HEK293 (cell line): ENCODE results near the gene NCBP1.

Source experiments
- BCL11B ChIP-seq: fragments of 450-650 bp; formaldehyde crosslinking; IDR thresholded peaks from 2 replicates; pipeline ENCODE4 v1.5.1; 2016; ENCODE audit warnings: low read depth, missing biosample characterization, missing genetic modification characterization
- CTCF ChIP-seq: fragments of 450-650 bp; formaldehyde crosslinking; IDR thresholded peaks from 2 replicates; pipeline ENCODE4 v1.5.1; 2016; ENCODE audit warnings: missing biosample characterization, missing genetic modification characterization
- GFI1B ChIP-seq: fragments of 450-650 bp; formaldehyde crosslinking; IDR thresholded peaks from 2 replicates; pipeline ENCODE4 v1.5.1; 2016; ENCODE audit warnings: missing biosample characterization, missing genetic modification characterization
- GLI4 ChIP-seq: fragments of 450-650 bp; formaldehyde crosslinking; IDR thresholded peaks from 2 replicates; pipeline ENCODE4 v1.5.1; 2016; ENCODE audit warnings: missing biosample characterization, missing genetic modification characterization
- GLIS2 ChIP-seq: fragments of 450-650 bp; formaldehyde crosslinking; IDR thresholded peaks from 2 replicates; pipeline ENCODE4 v1.5.1; 2016; ENCODE audit warnings: missing biosample characterization, missing genetic modification characterization
- HOXA7 ChIP-seq: sonication (generic); formaldehyde crosslinking; IDR thresholded peaks from 2 replicates; pipeline ENCODE4 v1.8.1; 2022; ENCODE audit warnings: missing genetic modification reagents, borderline replicate concordance
- KLF16 ChIP-seq: fragments of 450-650 bp; formaldehyde crosslinking; IDR thresholded peaks from 2 replicates; pipeline ENCODE4 v1.5.1; 2017; ENCODE audit warnings: missing biosample characterization, missing genetic modification characterization
- SP7 ChIP-seq: fragments of 450-650 bp; formaldehyde crosslinking; IDR thresholded peaks from 2 replicates; pipeline ENCODE4 v1.5.1; 2016; ENCODE audit warnings: missing biosample characterization, missing genetic modification characterization
- WT1 ChIP-seq: fragments of 450-650 bp; formaldehyde crosslinking; IDR thresholded peaks from 2 replicates; pipeline ENCODE4 v1.5.1; 2016; ENCODE audit warnings: missing biosample characterization, missing genetic modification characterization
- ZBTB1 ChIP-seq: fragments of 450-650 bp; formaldehyde crosslinking; IDR thresholded peaks from 2 replicates; pipeline ENCODE4 v1.5.1; 2016; ENCODE audit warnings: missing biosample characterization, missing genetic modification characterization
- ZBTB7A ChIP-seq: fragments of 450-650 bp; formaldehyde crosslinking; IDR thresholded peaks from 2 replicates; pipeline ENCODE4 v1.5.1; 2016; ENCODE audit warnings: low read depth, missing biosample characterization, missing genetic modification characterization
- ZNF140 ChIP-seq: fragments of 450-650 bp; formaldehyde crosslinking; IDR thresholded peaks from 2 replicates; pipeline ENCODE4 v1.5.1; 2016; ENCODE audit warnings: missing biosample characterization, missing genetic modification characterization
- ZNF350 ChIP-seq: fragments of 450-650 bp; formaldehyde crosslinking; IDR thresholded peaks from 2 replicates; pipeline ENCODE4 v1.5.0; 2017; ENCODE audit warnings: missing biosample characterization, mild to moderate bottlenecking, missing genetic modification characterization
- ZNF48 ChIP-seq: fragments of 450-650 bp; formaldehyde crosslinking; IDR thresholded peaks from 2 replicates; pipeline ENCODE4 v1.5.1; 2016; ENCODE audit warnings: missing biosample characterization, missing genetic modification characterization
- ZNF518A ChIP-seq: fragments of 450-650 bp; formaldehyde crosslinking; conservative IDR thresholded peaks from 2 replicates; pipeline ENCODE4 v1.5.1; 2016; ENCODE audit warnings: low read depth, missing biosample characterization, missing genetic modification characterization
- ZNF521 ChIP-seq: fragments of 450-650 bp; formaldehyde crosslinking; IDR thresholded peaks from 2 replicates; pipeline ENCODE4 v1.5.1; 2017; ENCODE audit warnings: missing biosample characterization, mild to moderate bottlenecking, missing genetic modification characterization
- ZNF529 ChIP-seq: fragments of 450-650 bp; formaldehyde crosslinking; IDR thresholded peaks from 2 replicates; pipeline ENCODE4 v1.5.1; 2017; ENCODE audit warnings: missing genetic modification characterization, missing biosample characterization; ENCODE audit not compliant: insufficient replicate concordance
- ZNF548 ChIP-seq: fragments of 450-650 bp; formaldehyde crosslinking; IDR thresholded peaks from 2 replicates; pipeline ENCODE4 v1.5.1; 2016; ENCODE audit warnings: missing biosample characterization, missing genetic modification characterization
- ZNF600 ChIP-seq: fragments of 450-650 bp; formaldehyde crosslinking; IDR thresholded peaks from 2 replicates; pipeline ENCODE4 v1.5.1; 2016; ENCODE audit warnings: missing biosample characterization, missing genetic modification characterization
- ZNF629 ChIP-seq: fragments of 450-650 bp; formaldehyde crosslinking; IDR thresholded peaks from 2 replicates; pipeline ENCODE4 v1.5.1; 2017; ENCODE audit warnings: missing biosample characterization, missing genetic modification characterization
- ZNF654 ChIP-seq: fragments of 450-650 bp; formaldehyde crosslinking; IDR thresholded peaks from 2 replicates; pipeline ENCODE4 v1.5.1; 2016; ENCODE audit warnings: low read depth, missing biosample characterization, missing genetic modification characterization
- ZNF658 ChIP-seq: fragments of 450-650 bp; formaldehyde crosslinking; IDR thresholded peaks from 2 replicates; pipeline ENCODE4; 2016; ENCODE audit warnings: missing biosample characterization, missing genetic modification characterization
- ZNF670 ChIP-seq: fragments of 450-650 bp; formaldehyde crosslinking; IDR thresholded peaks from 2 replicates; pipeline ENCODE4 v1.5.1; 2016; ENCODE audit warnings: missing biosample characterization, missing genetic modification characterization, low read depth
- ZNF677 ChIP-seq: fragments of 450-650 bp; IDR thresholded peaks from 2 replicates; pipeline ENCODE4 v1.5.0; 2018; ENCODE audit warnings: missing biosample characterization, mild to moderate bottlenecking, missing genetic modification characterization, moderate library complexity
- ZNF791 ChIP-seq: fragments of 450-650 bp; formaldehyde crosslinking; IDR thresholded peaks from 2 replicates; pipeline ENCODE4 v1.5.1; 2016; ENCODE audit warnings: missing biosample characterization, missing genetic modification characterization
- ZXDB ChIP-seq: fragments of 450-650 bp; formaldehyde crosslinking; IDR thresholded peaks from 2 replicates; pipeline ENCODE4 v1.5.1; 2016; ENCODE audit warnings: missing biosample characterization, missing genetic modification characterization
- TF ChIP-seq, protein P1 (sequence below): fragments of 450-650 bp; formaldehyde crosslinking; IDR thresholded peaks from 2 replicates; pipeline ENCODE4 v1.5.1; 2017; ENCODE audit warnings: missing biosample characterization, missing genetic modification characterization
- TF ChIP-seq, protein P2 (sequence below): fragments of 450-650 bp; formaldehyde crosslinking; IDR thresholded peaks from 2 replicates; pipeline ENCODE4 v1.5.1; 2016; ENCODE audit warnings: missing biosample characterization, missing genetic modification characterization
- TF ChIP-seq, protein P3 (sequence below): fragments of 450-650 bp; formaldehyde crosslinking; IDR thresholded peaks from 2 replicates; pipeline ENCODE4 v1.5.1; 2016; ENCODE audit warnings: missing biosample characterization, missing genetic modification characterization, low read depth

The NCBP1 gene

GRCh38 chr9:97598461-97599288 is 34.9 kb upstream of the NCBP1 start (continued):
- TF ChIP-seq GLI4 (tag by site-specific recombination): no peak
- no peak for TF ChIP-seq ZNF791 (tag by site-specific recombination)
- TF ChIP-seq BCL11B (tag by site-specific recombination): no peak
- no peak for TF ChIP-seq ZNF48 (tag by site-specific recombination)
- peak; percentile 76 for TF ChIP-seq ZNF654 (tag by site-specific recombination)
- TF ChIP-seq ZNF600 (tag by site-specific recombination): no peak
- no peak for TF ChIP-seq ZNF518A
- no peak for TF ChIP-seq WT1
- TF ChIP-seq SP7 (tag by site-specific recombination): peak; percentile 41; the same call in 1 of the 2 replicates
- no peak for TF ChIP-seq HOXA7 (CRISPR knock-in tag)
- TF ChIP-seq, protein P1, sequence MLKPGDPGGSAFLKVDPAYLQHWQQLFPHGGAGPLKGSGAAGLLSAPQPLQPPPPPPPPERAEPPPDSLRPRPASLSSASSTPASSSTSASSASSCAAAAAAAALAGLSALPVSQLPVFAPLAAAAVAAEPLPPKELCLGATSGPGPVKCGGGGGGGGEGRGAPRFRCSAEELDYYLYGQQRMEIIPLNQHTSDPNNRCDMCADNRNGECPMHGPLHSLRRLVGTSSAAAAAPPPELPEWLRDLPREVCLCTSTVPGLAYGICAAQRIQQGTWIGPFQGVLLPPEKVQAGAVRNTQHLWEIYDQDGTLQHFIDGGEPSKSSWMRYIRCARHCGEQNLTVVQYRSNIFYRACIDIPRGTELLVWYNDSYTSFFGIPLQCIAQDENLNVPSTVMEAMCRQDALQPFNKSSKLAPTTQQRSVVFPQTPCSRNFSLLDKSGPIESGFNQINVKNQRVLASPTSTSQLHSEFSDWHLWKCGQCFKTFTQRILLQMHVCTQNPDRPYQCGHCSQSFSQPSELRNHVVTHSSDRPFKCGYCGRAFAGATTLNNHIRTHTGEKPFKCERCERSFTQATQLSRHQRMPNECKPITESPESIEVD: no peak
- TF ChIP-seq ZNF658 (tag by site-specific recombination): no peak
- no peak for TF ChIP-seq ZBTB1
- TF ChIP-seq, protein P2, sequence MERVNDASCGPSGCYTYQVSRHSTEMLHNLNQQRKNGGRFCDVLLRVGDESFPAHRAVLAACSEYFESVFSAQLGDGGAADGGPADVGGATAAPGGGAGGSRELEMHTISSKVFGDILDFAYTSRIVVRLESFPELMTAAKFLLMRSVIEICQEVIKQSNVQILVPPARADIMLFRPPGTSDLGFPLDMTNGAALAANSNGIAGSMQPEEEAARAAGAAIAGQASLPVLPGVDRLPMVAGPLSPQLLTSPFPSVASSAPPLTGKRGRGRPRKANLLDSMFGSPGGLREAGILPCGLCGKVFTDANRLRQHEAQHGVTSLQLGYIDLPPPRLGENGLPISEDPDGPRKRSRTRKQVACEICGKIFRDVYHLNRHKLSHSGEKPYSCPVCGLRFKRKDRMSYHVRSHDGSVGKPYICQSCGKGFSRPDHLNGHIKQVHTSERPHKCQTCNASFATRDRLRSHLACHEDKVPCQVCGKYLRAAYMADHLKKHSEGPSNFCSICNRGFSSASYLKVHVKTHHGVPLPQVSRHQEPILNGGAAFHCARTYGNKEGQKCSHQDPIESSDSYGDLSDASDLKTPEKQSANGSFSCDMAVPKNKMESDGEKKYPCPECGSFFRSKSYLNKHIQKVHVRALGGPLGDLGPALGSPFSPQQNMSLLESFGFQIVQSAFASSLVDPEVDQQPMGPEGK (tag by site-specific recombination): 0 out of 2 replicates have a peak, but pooled peaks have one; percentile 42
- no peak for TF ChIP-seq KLF16
- TF ChIP-seq ZXDB (tag by site-specific recombination): no peak
- no peak for TF ChIP-seq ZNF629 (tag by site-specific recombination)
- TF ChIP-seq ZNF140 (tag by site-specific recombination): no peak
- TF ChIP-seq ZNF677 (tag by site-specific recombination): no peak
- no peak for TF ChIP-seq GLIS2 (tag by site-specific recombination)
- TF ChIP-seq ZNF670 (tag by site-specific recombination): no peak
- TF ChIP-seq ZNF350 (tag by site-specific recombination): no peak
- no peak for TF ChIP-seq ZNF548 (tag by site-specific recombination)
- no peak for TF ChIP-seq GFI1B (tag by site-specific recombination)
- TF ChIP-seq ZNF521 (tag by site-specific recombination): no peak
- no peak for TF ChIP-seq ZNF529 (tag by site-specific recombination)
- no peak for TF ChIP-seq ZBTB7A (tag by site-specific recombination)
- TF ChIP-seq, protein P3, sequence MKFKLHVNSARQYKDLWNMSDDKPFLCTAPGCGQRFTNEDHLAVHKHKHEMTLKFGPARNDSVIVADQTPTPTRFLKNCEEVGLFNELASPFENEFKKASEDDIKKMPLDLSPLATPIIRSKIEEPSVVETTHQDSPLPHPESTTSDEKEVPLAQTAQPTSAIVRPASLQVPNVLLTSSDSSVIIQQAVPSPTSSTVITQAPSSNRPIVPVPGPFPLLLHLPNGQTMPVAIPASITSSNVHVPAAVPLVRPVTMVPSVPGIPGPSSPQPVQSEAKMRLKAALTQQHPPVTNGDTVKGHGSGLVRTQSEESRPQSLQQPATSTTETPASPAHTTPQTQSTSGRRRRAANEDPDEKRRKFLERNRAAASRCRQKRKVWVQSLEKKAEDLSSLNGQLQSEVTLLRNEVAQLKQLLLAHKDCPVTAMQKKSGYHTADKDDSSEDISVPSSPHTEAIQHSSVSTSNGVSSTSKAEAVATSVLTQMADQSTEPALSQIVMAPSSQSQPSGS: no peak
- TF ChIP-seq CTCF (tag by site-specific recombination): peak; percentile 68; the same call in 1 of the 2 replicates
